ENCODE measurements around the gene TDRD3.

Gene TDRD3

DNA sequence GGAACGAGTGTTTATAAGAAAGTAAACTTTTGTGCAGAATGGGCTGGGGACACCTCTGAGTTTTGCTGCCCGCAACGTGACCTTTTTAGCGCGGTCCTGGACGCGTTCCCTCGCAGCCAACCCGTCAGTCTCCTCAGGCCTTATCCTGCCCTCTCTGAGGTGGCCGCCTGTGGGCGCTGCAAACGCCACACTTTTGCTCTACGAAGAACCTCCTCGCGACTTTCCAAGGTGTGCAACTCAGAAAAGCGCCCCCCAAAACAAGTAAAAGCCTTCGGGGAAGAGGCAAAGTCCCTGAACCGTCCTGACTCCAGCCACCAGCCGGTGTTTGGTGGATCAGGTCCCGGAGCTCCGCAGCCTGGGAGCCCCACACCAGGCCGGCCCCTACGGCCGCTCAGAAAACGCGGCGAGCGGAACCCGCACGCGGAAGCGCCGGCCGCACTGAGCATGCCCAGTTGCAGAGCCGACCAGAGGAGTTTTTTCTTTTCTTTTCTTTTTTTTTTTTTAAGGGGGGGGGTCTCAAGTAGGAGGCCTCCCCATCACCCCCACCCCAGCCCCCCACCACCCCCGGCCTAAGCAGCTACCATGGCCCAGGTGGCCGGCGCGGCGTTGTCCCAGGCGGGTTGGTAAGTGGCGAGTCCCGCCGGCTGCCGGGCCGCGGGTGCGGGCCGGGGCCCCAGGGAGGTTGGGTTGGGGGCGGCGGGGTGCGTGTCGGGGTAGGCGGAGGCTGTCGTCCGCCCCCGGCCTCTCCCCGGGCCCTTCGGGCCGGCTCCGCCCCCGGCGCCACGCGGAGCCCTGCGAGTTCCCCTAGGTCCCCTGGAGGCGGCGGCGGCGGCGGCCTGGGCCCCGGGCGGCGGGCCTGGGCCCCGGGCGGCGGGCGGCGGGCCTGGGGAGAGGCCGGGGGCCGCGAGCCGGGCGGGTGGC lies at the start of gene TDRD3:
TSS of gene TDRD3 (plus strand) at position 438 of the 921 bp plus-strand sequence. CDS start at position 583, 145 bp downstream.
- Histone ChIP-seq H3K4me3 (ENCODE audit: low read length in 2 of 2) (peak within 1 kb of the TSS; percentile 79 to 94), H3K27ac (ENCODE audit: low read depth in 2 of 2, low read length in 2 of 2) (peak within 1 kb of the TSS; percentile 96 to 97), H3K36me3 (ENCODE audit: control insufficient read depth in 2 of 2, insufficient read depth in 2 of 2, low read length in 2 of 2) (no peaks in the 10 kb centered on the region), H3K27me3 (ENCODE audit: control insufficient read depth in 2 of 2, insufficient read depth in 2 of 2, low read length in 2 of 2) (no peaks in the 10 kb centered on the region), H3K9ac (ENCODE audit: low read depth in 1 of 2, low read length in 2 of 2) (peak within 1 kb of the TSS; percentile 91 to 95), H3K4me1 (ENCODE audit: control insufficient read depth in 2 of 2, insufficient read depth in 2 of 2, low read length in 2 of 2) (peaks cover 15 to 19% of the 10 kb centered on the region in 2 donors), H3K9me3 (ENCODE audit: control insufficient read depth in 2 of 2, low read length in 2 of 2) (no peaks in the 10 kb centered on the region)

DNA sequence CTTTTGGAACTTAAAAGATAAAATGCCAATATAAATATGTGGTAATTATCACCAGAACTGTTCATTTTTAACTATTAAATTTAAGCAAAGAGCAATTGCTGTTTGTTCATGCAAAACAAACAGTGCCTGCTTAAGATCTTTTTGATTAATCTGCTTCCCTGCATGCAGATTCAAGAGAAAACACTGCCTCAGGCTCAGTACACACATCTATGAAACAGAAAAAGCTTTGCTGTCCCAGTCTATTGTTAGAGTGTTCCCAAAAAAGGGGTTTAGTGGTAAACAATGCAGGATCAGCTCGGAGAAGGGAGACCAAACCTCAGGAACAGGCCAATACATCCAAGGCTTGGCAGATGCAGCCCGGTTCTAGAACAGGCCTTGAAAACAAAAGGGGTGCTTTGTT lies 49.3 kb upstream of the TDRD3 start:
- H3K9ac ChIP-seq (ENCODE audit: low read depth in 1 of 2, low read length in 2 of 2): no peak overlapping the region
- no peaks in the 10 kb centered on the region for H3K4me1 ChIP-seq (ENCODE audit: control insufficient read depth in 2 of 2, insufficient read depth in 2 of 2, low read length in 2 of 2)
- H3K27ac ChIP-seq (ENCODE audit: low read depth in 2 of 2, low read length in 2 of 2): no peak overlapping the region
- H3K36me3 ChIP-seq (ENCODE audit: control insufficient read depth in 2 of 2, insufficient read depth in 2 of 2, low read length in 2 of 2): no peaks in the 10 kb centered on the region
- H3K4me3 ChIP-seq (ENCODE audit: low read length in 2 of 2): no peak overlapping the region
- no peaks in the 10 kb centered on the region for H3K27me3 ChIP-seq (ENCODE audit: control insufficient read depth in 2 of 2, insufficient read depth in 2 of 2, low read length in 2 of 2)
- no peaks in the 10 kb centered on the region for H3K9me3 ChIP-seq (ENCODE audit: control insufficient read depth in 2 of 2, low read length in 2 of 2)

DNA sequence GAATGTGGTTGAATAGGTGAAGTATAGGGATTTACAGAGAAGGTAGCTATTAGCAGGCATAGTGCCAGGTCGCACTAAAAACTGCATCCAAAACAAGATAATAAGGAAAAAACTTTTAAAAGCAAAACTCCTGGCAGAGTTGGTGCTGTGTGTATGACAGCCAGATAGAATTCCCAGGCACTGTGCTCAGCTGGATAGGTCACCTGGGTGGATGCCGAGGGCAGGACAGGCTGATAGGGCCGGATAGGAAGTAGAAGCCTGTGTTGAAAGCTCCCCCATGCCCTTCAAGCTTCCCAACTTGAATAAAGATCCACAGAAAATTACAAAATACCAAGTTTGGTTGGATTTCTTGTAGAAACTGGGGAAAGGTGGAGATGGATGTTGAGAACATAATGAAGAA lies 48.9 kb upstream of the TDRD3 start:
- no peaks in the 10 kb centered on the region for H3K4me1 ChIP-seq (ENCODE audit: control insufficient read depth in 2 of 2, insufficient read depth in 2 of 2, low read length in 2 of 2)
- no peaks in the 10 kb centered on the region for H3K9me3 ChIP-seq (ENCODE audit: control insufficient read depth in 2 of 2, low read length in 2 of 2)
- H3K27ac ChIP-seq (ENCODE audit: low read depth in 2 of 2, low read length in 2 of 2): no peak overlapping the region
- H3K9ac ChIP-seq (ENCODE audit: low read depth in 1 of 2, low read length in 2 of 2): no peak overlapping the region
- H3K36me3 ChIP-seq (ENCODE audit: control insufficient read depth in 2 of 2, insufficient read depth in 2 of 2, low read length in 2 of 2): no peaks in the 10 kb centered on the region
- no peak overlapping the region for H3K4me3 ChIP-seq (ENCODE audit: low read length in 2 of 2)
- H3K27me3 ChIP-seq (ENCODE audit: control insufficient read depth in 2 of 2, insufficient read depth in 2 of 2, low read length in 2 of 2): no peaks in the 10 kb centered on the region

DNA sequence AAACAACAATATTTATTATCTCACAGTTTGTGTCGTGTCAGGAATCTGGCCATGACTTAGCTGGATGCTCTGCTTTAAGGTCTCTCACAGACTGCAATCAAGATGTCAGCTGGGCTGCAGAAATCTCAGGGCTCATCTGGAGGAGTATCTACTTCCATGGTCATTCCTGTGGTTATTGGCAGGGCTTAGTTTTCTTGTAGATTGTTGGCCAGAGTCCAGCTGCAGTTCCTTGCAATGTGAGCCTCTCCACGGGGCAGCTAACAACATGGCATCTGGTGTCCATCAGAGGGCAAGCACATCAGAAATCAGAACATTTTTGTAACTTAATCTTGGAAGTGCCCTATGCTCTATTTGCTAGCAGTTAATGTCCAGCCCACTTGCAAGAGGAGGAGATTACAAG lies 45.7 kb upstream of the TDRD3 start:
- no peak overlapping the region for H3K4me3 ChIP-seq (ENCODE audit: low read length in 2 of 2)
- no peaks in the 10 kb centered on the region for H3K9me3 ChIP-seq (ENCODE audit: control insufficient read depth in 2 of 2, low read length in 2 of 2)
- H3K36me3 ChIP-seq (ENCODE audit: control insufficient read depth in 2 of 2, insufficient read depth in 2 of 2, low read length in 2 of 2): no peaks in the 10 kb centered on the region
- H3K27me3 ChIP-seq (ENCODE audit: control insufficient read depth in 2 of 2, insufficient read depth in 2 of 2, low read length in 2 of 2): no peaks in the 10 kb centered on the region
- H3K9ac ChIP-seq (ENCODE audit: low read depth in 1 of 2, low read length in 2 of 2): no peak overlapping the region
- H3K27ac ChIP-seq (ENCODE audit: low read depth in 2 of 2, low read length in 2 of 2): no peak overlapping the region
- no peaks in the 10 kb centered on the region for H3K4me1 ChIP-seq (ENCODE audit: control insufficient read depth in 2 of 2, insufficient read depth in 2 of 2, low read length in 2 of 2)

DNA sequence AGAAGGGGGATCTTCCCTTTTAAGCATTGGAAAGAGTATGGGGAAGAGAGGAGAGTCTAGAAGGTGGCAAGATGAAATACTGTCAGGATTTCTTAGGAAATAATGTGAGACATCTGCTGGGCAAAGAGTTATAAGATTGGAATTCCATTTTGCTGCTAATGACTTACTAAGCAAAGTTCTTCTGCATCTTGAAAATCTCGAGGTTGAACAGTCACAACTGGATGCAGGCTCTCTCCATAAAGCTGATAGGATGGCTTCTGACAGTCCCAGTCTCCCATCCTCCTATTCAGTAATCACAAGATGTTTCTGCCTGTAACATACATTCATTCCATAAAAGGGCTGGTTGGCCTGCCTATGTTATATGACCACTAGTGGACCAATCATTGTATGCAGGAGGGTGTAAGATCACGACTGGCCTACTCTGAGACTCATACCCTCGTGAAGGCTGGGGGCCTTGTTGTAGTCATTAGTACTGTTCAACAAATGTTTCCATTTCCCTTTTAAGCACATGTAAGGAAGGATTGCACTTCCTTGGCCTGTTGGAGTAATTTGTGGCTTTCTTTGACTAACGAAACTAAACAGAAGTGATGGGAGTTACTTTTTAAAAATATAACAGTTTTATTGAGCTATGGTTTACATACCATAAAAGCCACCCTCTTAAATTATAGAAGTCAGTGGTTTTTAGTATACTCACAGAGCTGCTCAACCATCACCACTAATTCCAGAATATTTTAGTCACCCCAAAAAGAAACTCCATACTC lies 45.0 kb upstream of the TDRD3 start:
- H3K36me3 ChIP-seq (ENCODE audit: control insufficient read depth in 2 of 2, insufficient read depth in 2 of 2, low read length in 2 of 2): no peaks in the 10 kb centered on the region
- H3K9ac ChIP-seq (ENCODE audit: low read depth in 1 of 2, low read length in 2 of 2): no peak overlapping the region
- no peaks in the 10 kb centered on the region for H3K4me1 ChIP-seq (ENCODE audit: control insufficient read depth in 2 of 2, insufficient read depth in 2 of 2, low read length in 2 of 2)
- H3K27me3 ChIP-seq (ENCODE audit: control insufficient read depth in 2 of 2, insufficient read depth in 2 of 2, low read length in 2 of 2): no peaks in the 10 kb centered on the region
- no peaks in the 10 kb centered on the region for H3K9me3 ChIP-seq (ENCODE audit: control insufficient read depth in 2 of 2, low read length in 2 of 2)
- no peak overlapping the region for H3K4me3 ChIP-seq (ENCODE audit: low read length in 2 of 2)
- no peak overlapping the region for H3K27ac ChIP-seq (ENCODE audit: low read depth in 2 of 2, low read length in 2 of 2)

DNA sequence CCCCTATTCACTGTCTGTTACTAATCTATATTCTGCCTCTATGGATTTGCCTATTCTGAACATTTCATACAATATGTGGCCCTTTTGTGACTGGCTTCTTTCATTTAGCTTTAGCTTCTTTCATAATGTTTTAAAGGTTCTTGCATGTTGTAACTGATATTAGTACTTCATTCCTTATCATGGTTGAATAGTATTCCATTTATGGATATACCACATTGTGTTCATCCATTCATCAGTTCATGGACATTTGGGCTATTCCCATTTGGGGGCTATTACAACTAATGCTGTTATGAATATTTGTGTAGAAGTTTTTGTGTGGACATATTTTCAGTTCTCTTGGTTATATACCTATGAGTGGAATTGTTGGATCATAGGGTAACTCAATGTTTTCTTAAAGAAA lies 44.4 kb upstream of the TDRD3 start:
- no peak overlapping the region for H3K4me3 ChIP-seq (ENCODE audit: low read length in 2 of 2)
- no peaks in the 10 kb centered on the region for H3K4me1 ChIP-seq (ENCODE audit: control insufficient read depth in 2 of 2, insufficient read depth in 2 of 2, low read length in 2 of 2)
- H3K9ac ChIP-seq (ENCODE audit: low read depth in 1 of 2, low read length in 2 of 2): no peak overlapping the region
- H3K36me3 ChIP-seq (ENCODE audit: control insufficient read depth in 2 of 2, insufficient read depth in 2 of 2, low read length in 2 of 2): no peaks in the 10 kb centered on the region
- no peaks in the 10 kb centered on the region for H3K9me3 ChIP-seq (ENCODE audit: control insufficient read depth in 2 of 2, low read length in 2 of 2)
- no peak overlapping the region for H3K27ac ChIP-seq (ENCODE audit: low read depth in 2 of 2, low read length in 2 of 2)
- H3K27me3 ChIP-seq (ENCODE audit: control insufficient read depth in 2 of 2, insufficient read depth in 2 of 2, low read length in 2 of 2): no peaks in the 10 kb centered on the region

DNA sequence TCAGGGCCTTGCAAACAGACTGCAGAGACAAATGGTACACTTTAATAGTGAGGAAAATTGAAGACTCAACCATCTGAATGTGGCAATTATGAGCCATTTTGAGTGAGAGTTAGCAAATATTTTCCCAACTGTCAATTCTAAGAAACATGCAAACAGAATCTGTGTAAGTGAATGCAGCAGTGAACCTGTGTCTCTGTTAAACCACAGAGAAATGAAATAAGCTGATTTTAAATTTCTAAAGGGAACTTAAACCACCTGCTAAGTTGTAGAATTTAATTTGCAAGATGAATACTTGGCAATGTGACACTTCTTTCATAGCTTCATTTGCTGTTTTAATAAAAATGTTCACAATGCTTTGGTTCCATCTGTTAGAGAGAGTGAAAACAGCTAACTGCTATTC lies 42.0 kb upstream of the TDRD3 start:
- no peaks in the 10 kb centered on the region for H3K27me3 ChIP-seq (ENCODE audit: control insufficient read depth in 2 of 2, insufficient read depth in 2 of 2, low read length in 2 of 2)
- H3K9ac ChIP-seq (ENCODE audit: low read depth in 1 of 2, low read length in 2 of 2): no peak overlapping the region
- H3K4me3 ChIP-seq (ENCODE audit: low read length in 2 of 2): no peak overlapping the region

DNA sequence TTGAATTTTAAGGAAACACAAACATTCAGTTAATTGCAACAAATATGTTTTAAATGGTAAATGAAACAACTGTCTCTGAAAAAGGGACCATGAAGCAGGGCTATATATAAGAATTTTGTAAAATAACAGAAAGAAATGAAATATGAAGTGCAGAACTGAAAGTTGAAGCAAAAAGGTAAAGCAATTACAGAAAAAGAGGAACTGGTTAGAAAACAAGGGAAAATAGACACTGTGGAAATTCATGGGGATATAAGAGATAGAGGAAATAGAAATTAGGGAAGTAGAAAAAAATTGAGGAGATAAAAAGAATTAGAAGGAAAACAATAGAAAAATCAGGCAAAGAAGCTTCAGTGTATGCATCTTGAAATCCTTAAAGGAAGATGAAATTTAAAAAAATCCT lies 40.0 kb upstream of the TDRD3 start:
- H3K9ac ChIP-seq (ENCODE audit: low read depth in 1 of 2, low read length in 2 of 2): no peak overlapping the region
- no peak overlapping the region for H3K4me3 ChIP-seq (ENCODE audit: low read length in 2 of 2)
- H3K9me3 ChIP-seq (ENCODE audit: control insufficient read depth in 2 of 2, low read length in 2 of 2): no peaks in the 10 kb centered on the region
- no peaks in the 10 kb centered on the region for H3K4me1 ChIP-seq (ENCODE audit: control insufficient read depth in 2 of 2, insufficient read depth in 2 of 2, low read length in 2 of 2)
- H3K27ac ChIP-seq (ENCODE audit: low read depth in 2 of 2, low read length in 2 of 2): no peak overlapping the region
- no peaks in the 10 kb centered on the region for H3K36me3 ChIP-seq (ENCODE audit: control insufficient read depth in 2 of 2, insufficient read depth in 2 of 2, low read length in 2 of 2)
- no peaks in the 10 kb centered on the region for H3K27me3 ChIP-seq (ENCODE audit: control insufficient read depth in 2 of 2, insufficient read depth in 2 of 2, low read length in 2 of 2)

More for the DNA sequence above, 42.0 kb upstream of the TDRD3 start:
- Histone ChIP-seq H3K4me1 (ENCODE audit: control insufficient read depth in 2 of 2, insufficient read depth in 2 of 2, low read length in 2 of 2) (no peaks in the 10 kb centered on the region), H3K9me3 (ENCODE audit: control insufficient read depth in 2 of 2, low read length in 2 of 2) (no peaks in the 10 kb centered on the region), H3K27ac (ENCODE audit: low read depth in 2 of 2, low read length in 2 of 2) (no peak overlapping the region), H3K36me3 (ENCODE audit: control insufficient read depth in 2 of 2, insufficient read depth in 2 of 2, low read length in 2 of 2) (no peaks in the 10 kb centered on the region)

DNA sequence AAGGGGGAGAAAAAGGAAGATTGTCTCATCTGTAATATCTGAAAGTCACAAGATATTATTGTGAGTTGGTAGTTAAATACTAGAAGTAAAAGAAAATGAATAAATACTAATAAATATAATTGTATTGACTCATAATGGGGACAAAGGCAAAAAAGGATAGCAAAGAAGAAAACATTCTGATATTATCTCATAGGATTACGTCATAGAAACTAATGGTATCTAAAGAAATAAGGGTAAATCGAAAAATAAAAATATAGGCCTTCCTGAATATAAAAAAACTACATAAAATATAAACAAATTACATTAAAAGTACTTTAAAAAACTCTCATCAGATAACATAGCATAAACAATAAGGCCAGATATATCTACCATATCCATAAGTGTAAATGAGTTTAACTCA lies 38.6 kb upstream of the TDRD3 start:
- Histone ChIP-seq H3K9me3 (ENCODE audit: control insufficient read depth in 2 of 2, low read length in 2 of 2) (no peaks in the 10 kb centered on the region), H3K4me3 (ENCODE audit: low read length in 2 of 2) (no peak overlapping the region), H3K27ac (ENCODE audit: low read depth in 2 of 2, low read length in 2 of 2) (no peak overlapping the region), H3K4me1 (ENCODE audit: control insufficient read depth in 2 of 2, insufficient read depth in 2 of 2, low read length in 2 of 2) (no peaks in the 10 kb centered on the region), H3K27me3 (ENCODE audit: control insufficient read depth in 2 of 2, insufficient read depth in 2 of 2, low read length in 2 of 2) (no peaks in the 10 kb centered on the region), H3K9ac (ENCODE audit: low read depth in 1 of 2, low read length in 2 of 2) (no peak overlapping the region), H3K36me3 (ENCODE audit: control insufficient read depth in 2 of 2, insufficient read depth in 2 of 2, low read length in 2 of 2) (no peaks in the 10 kb centered on the region)

DNA sequence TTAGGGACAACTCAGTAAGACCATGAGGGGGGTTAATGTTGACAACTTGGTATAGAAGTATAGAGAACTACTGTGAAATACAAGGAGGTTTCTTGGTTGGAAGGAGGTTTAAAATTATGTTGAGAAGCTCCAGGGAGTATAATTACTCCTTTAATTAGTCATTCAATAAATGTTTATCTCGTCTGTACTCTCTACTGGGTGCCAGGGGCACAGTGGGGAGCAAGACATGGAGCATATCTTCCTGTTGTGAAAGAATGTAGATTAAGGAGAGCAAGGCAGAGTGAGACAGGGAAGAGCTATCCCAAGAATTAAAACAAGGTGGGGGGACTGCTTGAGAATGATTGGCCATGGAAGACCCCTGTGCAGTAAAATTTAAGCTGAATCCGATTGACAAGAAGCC lies 33.7 kb upstream of the TDRD3 start:
- H3K36me3 ChIP-seq (ENCODE audit: control insufficient read depth in 2 of 2, insufficient read depth in 2 of 2, low read length in 2 of 2): no peaks in the 10 kb centered on the region
- H3K9me3 ChIP-seq (ENCODE audit: control insufficient read depth in 2 of 2, low read length in 2 of 2): no peaks in the 10 kb centered on the region
- no peak overlapping the region for H3K27ac ChIP-seq (ENCODE audit: low read depth in 2 of 2, low read length in 2 of 2)
- no peaks in the 10 kb centered on the region for H3K27me3 ChIP-seq (ENCODE audit: control insufficient read depth in 2 of 2, insufficient read depth in 2 of 2, low read length in 2 of 2)
- H3K9ac ChIP-seq (ENCODE audit: low read depth in 1 of 2, low read length in 2 of 2): no peak overlapping the region
- H3K4me3 ChIP-seq (ENCODE audit: low read length in 2 of 2): no peak overlapping the region
- no peaks in the 10 kb centered on the region for H3K4me1 ChIP-seq (ENCODE audit: control insufficient read depth in 2 of 2, insufficient read depth in 2 of 2, low read length in 2 of 2)

Measured in mucosa of rectum (tissue), 2 donors.